Measurements from ENCODE around the gene CELF2.

The CELF2 gene

GRCh38 chr10:10975647-10976046, 42.0 kb upstream of the CELF2 start:
- Histone ChIP-seq H4K20me1 (ENCODE audit: low read depth, low read length) (no peaks in the 10 kb centered on the region), H3K27me3 (ENCODE audit: low read length) (no peaks in the 10 kb centered on the region), H3F3A (ENCODE audit: insufficient read depth) (no peaks in the 10 kb centered on the region), H3K4me3 (ENCODE audit: insufficient read depth, low read length, poor library complexity, severe bottlenecking) (no peak overlapping the region), H3K9me3 (ENCODE audit: insufficient read depth, low read length) (no peaks in the 10 kb centered on the region), H3K4me2 (ENCODE audit: low read depth, low read length, poor library complexity, severe bottlenecking) (no peak overlapping the region), H3K79me2 (ENCODE audit: insufficient read depth, low read length) (no peaks in the 10 kb centered on the region), H3K27ac (ENCODE audit: low read depth, low read length) (no peak overlapping the region), H2AFZ (ENCODE audit: low read depth, low read length, severe bottlenecking) (no peak overlapping the region), H3K9me2 (replicated peaks; ENCODE audit: insufficient read depth, low read length) (no peaks in the 10 kb centered on the region), H3K9ac (ENCODE audit: low read length) (no peak overlapping the region), H3K36me3 (ENCODE audit: low read length) (no peaks in the 10 kb centered on the region)
- TF ChIP-seq EZH2phosphoT487 (conservative IDR thresholded peaks at IDR 0.05; ENCODE audit: low read length) = no peak
- TF ChIP-seq CTCF (IDR thresholded peaks at IDR 0.05; ENCODE audit: insufficient read depth, low read length, poor library complexity, severe bottlenecking) = no peak

GRCh38 chr10:10976652-10977051, 41.0 kb upstream of the CELF2 start:
- Histone ChIP-seq H3K27ac (ENCODE audit: low read depth, low read length) (no peak overlapping the region), H3K27me3 (ENCODE audit: low read length) (no peaks in the 10 kb centered on the region), H3K4me3 (ENCODE audit: insufficient read depth, low read length, poor library complexity, severe bottlenecking) (no peak overlapping the region), H2AFZ (ENCODE audit: low read depth, low read length, severe bottlenecking) (no peak overlapping the region), H3K9me2 (replicated peaks; ENCODE audit: insufficient read depth, low read length) (no peaks in the 10 kb centered on the region), H3K9ac (ENCODE audit: low read length) (no peak overlapping the region), H4K20me1 (ENCODE audit: low read depth, low read length) (no peaks in the 10 kb centered on the region), H3K36me3 (ENCODE audit: low read length) (no peaks in the 10 kb centered on the region), H3K79me2 (ENCODE audit: insufficient read depth, low read length) (no peaks in the 10 kb centered on the region), H3K4me2 (ENCODE audit: low read depth, low read length, poor library complexity, severe bottlenecking) (no peak overlapping the region), H3F3A (ENCODE audit: insufficient read depth) (no peaks in the 10 kb centered on the region), H3K9me3 (ENCODE audit: insufficient read depth, low read length) (no peaks in the 10 kb centered on the region)
- TF ChIP-seq EZH2phosphoT487 (conservative IDR thresholded peaks at IDR 0.05; ENCODE audit: low read length) (no peak), CTCF (IDR thresholded peaks at IDR 0.05; ENCODE audit: insufficient read depth, low read length, poor library complexity, severe bottlenecking) (no peak)

- no peak overlapping the region for H3K4me2 ChIP-seq (ENCODE audit: low read depth, low read length, poor library complexity, severe bottlenecking)
- H3F3A ChIP-seq (ENCODE audit: insufficient read depth) = no peaks in the 10 kb centered on the region
- no peak overlapping the region for H3K9ac ChIP-seq (ENCODE audit: low read length)
- TF ChIP-seq EZH2phosphoT487 (conservative IDR thresholded peaks at IDR 0.05; ENCODE audit: low read length) (no peak), CTCF (IDR thresholded peaks at IDR 0.05; ENCODE audit: insufficient read depth, low read length, poor library complexity, severe bottlenecking) (no peak)
- H3K27me3 ChIP-seq (ENCODE audit: low read length) = no peaks in the 10 kb centered on the region
- no peak overlapping the region for H3K4me3 ChIP-seq (ENCODE audit: insufficient read depth, low read length, poor library complexity, severe bottlenecking)
- H4K20me1 ChIP-seq (ENCODE audit: low read depth, low read length) = no peaks in the 10 kb centered on the region
- H3K27ac ChIP-seq (ENCODE audit: low read depth, low read length) = no peak overlapping the region
- H3K9me2 ChIP-seq (replicated peaks; ENCODE audit: insufficient read depth, low read length) = no peaks in the 10 kb centered on the region
- H3K36me3 ChIP-seq (ENCODE audit: low read length) = no peaks in the 10 kb centered on the region
- no peak overlapping the region for H2AFZ ChIP-seq (ENCODE audit: low read depth, low read length, severe bottlenecking)
- no peaks in the 10 kb centered on the region for H3K9me3 ChIP-seq (ENCODE audit: insufficient read depth, low read length)
- no peaks in the 10 kb centered on the region for H3K79me2 ChIP-seq (ENCODE audit: insufficient read depth, low read length)
Observed at GRCh38 chr10:10977226-10977956, 40.3 kb upstream of the CELF2 start.

All from SU-DHL-6 (cell line).